HEK293 (cell line): ENCODE data around the gene ARHGAP33.
A peak's percentile ranks its signal among the peaks of the same experiment; 100 is the strongest.

ENCODE experiments used
- GLI4 ChIP-seq: fragments of 450-650 bp; formaldehyde crosslinking; IDR thresholded peaks from 2 replicates; pipeline ENCODE4 v1.5.1; 2016; ENCODE audit warnings: missing biosample characterization, missing genetic modification characterization
- KLF7 ChIP-seq: fragments of 450-650 bp; formaldehyde crosslinking; IDR thresholded peaks from 2 replicates; pipeline ENCODE4 v1.5.1; 2016; ENCODE audit warnings: missing biosample characterization, missing genetic modification characterization, borderline replicate concordance
- KLF8 ChIP-seq: fragments of 450-650 bp; formaldehyde crosslinking; IDR thresholded peaks from 2 replicates; pipeline ENCODE4 v1.5.1; 2016; ENCODE audit warnings: missing biosample characterization, missing genetic modification characterization
- MYNN ChIP-seq: fragments of 450-650 bp; formaldehyde crosslinking; IDR thresholded peaks from 2 replicates; pipeline ENCODE4 v1.5.1; 2016; ENCODE audit warnings: missing biosample characterization, missing genetic modification characterization, borderline replicate concordance
- MZF1 ChIP-seq: fragments of 450-650 bp; formaldehyde crosslinking; IDR thresholded peaks from 2 replicates; pipeline ENCODE4 v1.5.1; 2017; ENCODE audit warnings: missing biosample characterization, missing genetic modification characterization, borderline replicate concordance
- OSR2 ChIP-seq: fragments of 450-650 bp; formaldehyde crosslinking; IDR thresholded peaks from 2 replicates; pipeline ENCODE4 v1.5.1; 2016; ENCODE audit warnings: missing biosample characterization, missing genetic modification characterization
- SALL2 ChIP-seq: fragments of 450-650 bp; formaldehyde crosslinking; IDR thresholded peaks from 2 replicates; pipeline ENCODE4 v1.5.0; 2017; ENCODE audit warnings: missing biosample characterization, mild to moderate bottlenecking, missing genetic modification characterization, borderline replicate concordance
- SP2 ChIP-seq: fragments of 450-650 bp; formaldehyde crosslinking; IDR thresholded peaks from 2 replicates; pipeline ENCODE4 v1.5.1; 2016; ENCODE audit warnings: missing biosample characterization, missing genetic modification characterization
- ZBTB44 ChIP-seq: fragments of 450-650 bp; IDR thresholded peaks from 2 replicates; pipeline ENCODE4 v1.5.1; 2018; ENCODE audit warnings: missing biosample characterization, mild to moderate bottlenecking, missing genetic modification characterization
- ZFP41 ChIP-seq: fragments of 450-650 bp; formaldehyde crosslinking; IDR thresholded peaks from 2 replicates; pipeline ENCODE4 v1.5.1; 2016; ENCODE audit warnings: missing biosample characterization, missing genetic modification characterization, borderline replicate concordance
- ZFP69B ChIP-seq: fragments of 450-650 bp; formaldehyde crosslinking; IDR thresholded peaks from 2 replicates; pipeline ENCODE4 v1.5.1; 2016; ENCODE audit warnings: missing biosample characterization, missing genetic modification characterization
- ZIC2 ChIP-seq: fragments of 450-650 bp; formaldehyde crosslinking; IDR thresholded peaks from 2 replicates; pipeline ENCODE4 v1.5.1; 2016; ENCODE audit warnings: missing biosample characterization, missing genetic modification characterization
- ZNF175 ChIP-seq: fragments of 450-650 bp; formaldehyde crosslinking; IDR thresholded peaks from 2 replicates; pipeline ENCODE4 v1.5.1; 2016; ENCODE audit warnings: missing biosample characterization, missing genetic modification characterization
- ZNF18 ChIP-seq: fragments of 450-650 bp; formaldehyde crosslinking; IDR thresholded peaks from 2 replicates; pipeline ENCODE4 v1.5.1; 2016; ENCODE audit warnings: missing biosample characterization, missing genetic modification characterization
- ZNF324 ChIP-seq: fragments of 450-650 bp; formaldehyde crosslinking; IDR thresholded peaks from 2 replicates; pipeline ENCODE4 v1.5.1; 2016; ENCODE audit warnings: missing biosample characterization, missing genetic modification characterization
- ZNF354C ChIP-seq: fragments of 450-650 bp; formaldehyde crosslinking; IDR thresholded peaks from 2 replicates; pipeline ENCODE4 v1.5.1; 2016; ENCODE audit warnings: missing biosample characterization, missing genetic modification characterization, low read depth, borderline replicate concordance
- ZNF37A ChIP-seq: fragments of 450-650 bp; IDR thresholded peaks from 2 replicates; pipeline ENCODE4 v1.5.1; 2018; ENCODE audit warnings: missing biosample characterization, missing genetic modification characterization
- ZNF416 ChIP-seq: fragments of 450-650 bp; formaldehyde crosslinking; IDR thresholded peaks from 2 replicates; pipeline ENCODE4 v1.5.1; 2016; ENCODE audit warnings: missing biosample characterization, missing genetic modification characterization
- ZNF501 ChIP-seq: fragments of 450-650 bp; formaldehyde crosslinking; IDR thresholded peaks from 2 replicates; pipeline ENCODE4 v1.5.1; 2016; ENCODE audit warnings: missing biosample characterization, missing genetic modification characterization
- ZNF518A ChIP-seq: fragments of 450-650 bp; formaldehyde crosslinking; conservative IDR thresholded peaks from 2 replicates; pipeline ENCODE4 v1.5.1; 2016; ENCODE audit warnings: low read depth, missing biosample characterization, missing genetic modification characterization
- ZNF580 ChIP-seq: fragments of 450-650 bp; formaldehyde crosslinking; IDR thresholded peaks from 2 replicates; pipeline ENCODE4 v1.5.1; 2016; ENCODE audit warnings: missing biosample characterization, missing genetic modification characterization
- ZNF776 ChIP-seq: fragments of 450-650 bp; formaldehyde crosslinking; IDR thresholded peaks from 2 replicates; pipeline ENCODE4 v1.5.0; 2017; ENCODE audit warnings: missing biosample characterization, missing genetic modification characterization, borderline replicate concordance
- ZNF785 ChIP-seq: fragments of 450-650 bp; formaldehyde crosslinking; IDR thresholded peaks from 2 replicates; pipeline ENCODE4 v1.5.1; 2016; ENCODE audit warnings: missing biosample characterization, missing genetic modification characterization
- ZNF791 ChIP-seq: fragments of 450-650 bp; formaldehyde crosslinking; IDR thresholded peaks from 2 replicates; pipeline ENCODE4 v1.5.1; 2016; ENCODE audit warnings: missing biosample characterization, missing genetic modification characterization
- ZNF830 ChIP-seq: fragments of 450-650 bp; IDR thresholded peaks from 2 replicates; pipeline ENCODE4 v1.5.0; 2018; ENCODE audit warnings: missing biosample characterization, missing genetic modification characterization, low read depth, mild to moderate bottlenecking, moderate library complexity
- TF ChIP-seq, protein P1 (sequence below): fragments of 450-650 bp; formaldehyde crosslinking; IDR thresholded peaks from 2 replicates; pipeline ENCODE4 v1.5.1; 2017; ENCODE audit warnings: missing biosample characterization, missing genetic modification characterization
- TF ChIP-seq, protein P2 (sequence below): fragments of 450-650 bp; formaldehyde crosslinking; IDR thresholded peaks from 2 replicates; pipeline ENCODE4 v1.5.1; 2016; ENCODE audit warnings: missing biosample characterization, missing genetic modification characterization, low read depth

ARHGAP33 gene

GRCh38 chr19:35748106-35749020 is 27.0 kb upstream of the ARHGAP33 start, which contains the start of gene LIN37 (continued):
- TF ChIP-seq ZNF501 (tag by site-specific recombination) = 0 out of 2 replicates have a peak, but pooled peaks have one; percentile 29
- no peak; the same call in 1 of the 2 replicates for TF ChIP-seq ZNF324 (tag by site-specific recombination)
- no peak for TF ChIP-seq ZNF776
- TF ChIP-seq MZF1 (tag by site-specific recombination) = no peak
- TF ChIP-seq ZIC2 (tag by site-specific recombination) = no peak
- TF ChIP-seq MYNN (tag by site-specific recombination) = no peak
- peak; percentile 43; the same call in 1 of the 2 replicates for TF ChIP-seq ZFP69B
- TF ChIP-seq, protein P1, sequence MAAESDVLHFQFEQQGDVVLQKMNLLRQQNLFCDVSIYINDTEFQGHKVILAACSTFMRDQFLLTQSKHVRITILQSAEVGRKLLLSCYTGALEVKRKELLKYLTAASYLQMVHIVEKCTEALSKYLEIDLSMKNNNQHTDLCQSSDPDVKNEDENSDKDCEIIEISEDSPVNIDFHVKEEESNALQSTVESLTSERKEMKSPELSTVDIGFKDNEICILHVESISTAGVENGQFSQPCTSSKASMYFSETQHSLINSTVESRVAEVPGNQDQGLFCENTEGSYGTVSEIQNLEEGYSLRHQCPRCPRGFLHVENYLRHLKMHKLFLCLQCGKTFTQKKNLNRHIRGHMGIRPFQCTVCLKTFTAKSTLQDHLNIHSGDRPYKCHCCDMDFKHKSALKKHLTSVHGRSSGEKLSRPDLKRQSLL (tag by site-specific recombination) = no peak
- no peak for TF ChIP-seq ZNF37A (tag by site-specific recombination)
- TF ChIP-seq KLF8 (tag by site-specific recombination) = peak; percentile 97
- TF ChIP-seq ZFP41 (tag by site-specific recombination) = no peak
- TF ChIP-seq SALL2 (tag by site-specific recombination) = no peak
- peak; percentile 79 for TF ChIP-seq ZNF18 (tag by site-specific recombination)
- no peak for TF ChIP-seq ZNF791
- TF ChIP-seq ZNF416 (tag by site-specific recombination) = no peak
- TF ChIP-seq ZNF580 (tag by site-specific recombination) = peak; percentile 99
- TF ChIP-seq ZBTB44 (tag by site-specific recombination) = peak; percentile 48
- TF ChIP-seq GLI4 (tag by site-specific recombination) = no peak
- no peak for TF ChIP-seq ZNF175 (tag by site-specific recombination)
- TF ChIP-seq, protein P2, sequence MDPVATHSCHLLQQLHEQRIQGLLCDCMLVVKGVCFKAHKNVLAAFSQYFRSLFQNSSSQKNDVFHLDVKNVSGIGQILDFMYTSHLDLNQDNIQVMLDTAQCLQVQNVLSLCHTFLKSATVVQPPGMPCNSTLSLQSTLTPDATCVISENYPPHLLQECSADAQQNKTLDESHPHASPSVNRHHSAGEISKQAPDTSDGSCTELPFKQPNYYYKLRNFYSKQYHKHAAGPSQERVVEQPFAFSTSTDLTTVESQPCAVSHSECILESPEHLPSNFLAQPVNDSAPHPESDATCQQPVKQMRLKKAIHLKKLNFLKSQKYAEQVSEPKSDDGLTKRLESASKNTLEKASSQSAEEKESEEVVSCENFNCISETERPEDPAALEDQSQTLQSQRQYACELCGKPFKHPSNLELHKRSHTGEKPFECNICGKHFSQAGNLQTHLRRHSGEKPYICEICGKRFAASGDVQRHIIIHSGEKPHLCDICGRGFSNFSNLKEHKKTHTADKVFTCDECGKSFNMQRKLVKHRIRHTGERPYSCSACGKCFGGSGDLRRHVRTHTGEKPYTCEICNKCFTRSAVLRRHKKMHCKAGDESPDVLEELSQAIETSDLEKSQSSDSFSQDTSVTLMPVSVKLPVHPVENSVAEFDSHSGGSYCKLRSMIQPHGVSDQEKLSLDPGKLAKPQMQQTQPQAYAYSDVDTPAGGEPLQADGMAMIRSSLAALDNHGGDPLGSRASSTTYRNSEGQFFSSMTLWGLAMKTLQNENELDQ (tag by site-specific recombination) = no peak
- peak; percentile 84; the same call in 1 of the 2 replicates for TF ChIP-seq KLF7
- no peak for TF ChIP-seq ZNF785 (tag by site-specific recombination)
- TF ChIP-seq OSR2 (tag by site-specific recombination) = peak; percentile 77
- peak; percentile 100 for TF ChIP-seq SP2 (tag by site-specific recombination)
- TF ChIP-seq ZNF518A (tag by site-specific recombination) = peak; percentile 59; the same call in 1 of the 2 replicates
- TF ChIP-seq ZNF354C = no peak
- no peak for TF ChIP-seq ZNF830 (tag by site-specific recombination)
